Mucosa of descending colon (tissue), 3 donors: ENCODE data around the gene PLA2G4D. TPM values are rescaled to one million over a fixed set of nuclear protein-coding genes. Genes with fewer than 3 reads are reported as not detected.
A peak's percentile ranks its signal among the peaks of the same experiment; 100 is the strongest.

Source experiments
- ATAC-seq: fragments of 200-7000 bp; cut with Tn5 transposase; one replicate; pipeline ENCODE4 v1.9.1; 2020; ENCODE audit warnings: mild to moderate bottlenecking, moderate library complexity
- DNase-seq, 3 donors: peaks; one replicate each; pipeline ENCODE4 v3.0.0-alpha.2; 2020
- H3K36me3 ChIP-seq: fragments of 200-600 bp; one replicate; pipeline ENCODE4 v1.8.0; 2021; ENCODE audit warnings: low read depth, mild to moderate bottlenecking
- H3K4me1 ChIP-seq: fragments of 200-600 bp; one replicate; pipeline ENCODE4 v1.8.0; 2021; ENCODE audit warnings: low read depth, mild to moderate bottlenecking
- H3K4me3 ChIP-seq: fragments of 200-600 bp; one replicate; pipeline ENCODE4 v1.8.0; 2021; ENCODE audit warnings: mild to moderate bottlenecking
- H3K9me3 ChIP-seq: fragments of 200-600 bp; one replicate; pipeline ENCODE4 v1.8.0; 2021; ENCODE audit warnings: mild to moderate bottlenecking
- CTCF ChIP-seq: fragments of 200-600 bp; IDR thresholded peaks from one replicate; pipeline ENCODE4 v1.8.0; 2022; ENCODE audit warnings: antibody characterized with exemption, mild to moderate bottlenecking
- intact Hi-C, 2 donors: fragments of 100-400 bp; cut with DNase I in 1 of 2; cut with micrococcal nuclease in 1 of 2; formaldehyde crosslinking; loops; one replicate each; pipeline versions ENCODE4 v1.11.0 to v1.11.1; 2022; cut with DNase I, micrococcal nuclease
- total RNA-seq, 3 donors: library from RNA; stranded (reverse); fragmentation: NEBNext Ultra II Directional in 2 of 3; extraction: Animal tissue kit (Norgen Biotek cat#: 25700) in 2 of 3; gene quantifications; one replicate each; pipeline versions ENCODE4 v1.2.1 to v1.2.4, GENCODE V29; 2021 to 2023
- donor health status: DM: no; HTN: no; CAD: no; lungs with moderate emphysema.
- donor health status: DM: no; HTN: no; CAD: no.
- donor health status: DM: no; HTN: yes; CAD: no.

PLA2G4D gene
- total RNA-seq, 3 donors from 2014 or later: 0.35 to 0.51 (median 0.49) TPM

GRCh38 chr15:42060797-42061196, 33.6 kb downstream of the PLA2G4D start:
- ATAC-seq (no peak), DNase-seq (no peak)
- H3K4me1 ChIP-seq: peaks cover 6% of the 10 kb centered on the region
- H3K4me3 ChIP-seq: no peak overlapping the region
- H3K9me3 ChIP-seq: no peaks in the 10 kb centered on the region
- H3K36me3 ChIP-seq: no peaks in the 10 kb centered on the region
- TF ChIP-seq CTCF: no peak
- intact Hi-C loops: no loop called here

GRCh38 chr15:42060477-42060763, 33.9 kb downstream of the PLA2G4D start:
- intact Hi-C loops: no loop called here
- DNase-seq: no peak
- Histone ChIP-seq H3K9me3 (no peaks in the 10 kb centered on the region), H3K4me3 (no peak overlapping the region), H3K36me3 (no peaks in the 10 kb centered on the region), H3K4me1 (peaks cover 6% of the 10 kb centered on the region)
- no peak for TF ChIP-seq CTCF
- ATAC-seq: no peak

GRCh38 chr15:42059661-42060476, 34.5 kb downstream of the PLA2G4D start:
- no peak for ATAC-seq
- intact Hi-C loops: loop anchor here in 1 of 2 donors (5.0 kb wide), 1 partner anchor 73 kb away; no protein-coding TSS in a partner anchor
- TF ChIP-seq CTCF: peak; percentile 87

GRCh38 chr15:42058791-42059190, 35.6 kb downstream of the PLA2G4D start:
- no peaks in the 10 kb centered on the region for H3K36me3 ChIP-seq
- ATAC-seq (no peak), DNase-seq (no peak)
- no peak for TF ChIP-seq CTCF
- no peaks in the 10 kb centered on the region for H3K9me3 ChIP-seq
- peaks cover 6% of the 10 kb centered on the region for H3K4me1 ChIP-seq
- no peak overlapping the region for H3K4me3 ChIP-seq
- intact Hi-C loops: loop anchor here in 1 of 2 donors (5.0 kb wide), 1 partner anchor 71 kb away; no protein-coding TSS in a partner anchor

More at GRCh38 chr15:42059661-42060476, 34.5 kb downstream of the PLA2G4D start:
- H3K4me1 ChIP-seq: peaks cover 6% of the 10 kb centered on the region
- no peaks in the 10 kb centered on the region for H3K36me3 ChIP-seq
- peak in 2 of 3 donors; percentile 70 to 85 for DNase-seq
- no peak overlapping the region for H3K4me3 ChIP-seq
- H3K9me3 ChIP-seq: no peaks in the 10 kb centered on the region

GRCh38 chr15:42057799-42058646, 36.3 kb downstream of the PLA2G4D start:
- TF ChIP-seq CTCF: no peak
- intact Hi-C loops: loop anchor here in 1 of 2 donors (5.0 kb wide), 1 partner anchor 71 kb away; no protein-coding TSS in a partner anchor
- Histone ChIP-seq H3K4me1 (peaks cover 6% of the 10 kb centered on the region), H3K36me3 (no peaks in the 10 kb centered on the region), H3K4me3 (no peak overlapping the region), H3K9me3 (no peaks in the 10 kb centered on the region)
- no peak for DNase-seq
- peak; percentile 37 for ATAC-seq
